K562 (cell line): ENCODE data around the gene DHRS12.

Experiments used
- CAMTA2 ChIP-seq: fragments of 250-450 bp; sonication (Bioruptor Pico); conservative IDR thresholded peaks from 2 replicates; pipeline ENCODE4 v1.5.1; 2022
- ELF1 ChIP-seq: fragments of 200-800 bp; sonication (Bioruptor generic); IDR thresholded peaks from 2 replicates; pipeline ENCODE4 v1.6.1; 2016; ENCODE audit warnings: missing genetic modification characterization, missing compliant biosample characterization
- FOXM1 ChIP-seq, 2 experiments: fragments of 450-650 bp in 1 of 2; sonication (generic) in 1 of 2; formaldehyde crosslinking in 1 of 2; IDR thresholded peaks; 2 replicates each; pipeline versions ENCODE4 v1.6.1 to v1.9.0; 2017 to 2022; ENCODE audit warnings: low read depth in 2 of 2, mild to moderate bottlenecking in 2 of 2, missing genetic modification reagents in 1 of 2, moderate library complexity in 1 of 2
- IFI16 ChIP-seq: fragments of 250-450 bp; sonication (Bioruptor Pico); IDR thresholded peaks from 2 replicates; pipeline ENCODE4 v2.1.2; 2022; ENCODE audit warnings: mild to moderate bottlenecking, inconsistent platforms
- KLF16 ChIP-seq: IDR thresholded peaks from 2 replicates; pipeline ENCODE4 v1.6.1; 2016; ENCODE audit warnings: antibody characterized with exemption
- RAD21 ChIP-seq, 2 experiments: fragments of 250-450 bp in 1 of 2; fragments of 450-650 bp in 1 of 2; sonication (Bioruptor Pico) in 1 of 2; formaldehyde crosslinking in 1 of 2; IDR thresholded peaks in 1 of 2; conservative IDR thresholded peaks in 1 of 2; 2 replicates each; pipeline versions ENCODE4 v1.4.0 to v1.8.0; 2020 to 2022; ENCODE audit warnings: mild to moderate bottlenecking in 2 of 2, moderate library complexity in 1 of 2
- REST ChIP-seq, 2 experiments: fragments of 450-650 bp; formaldehyde crosslinking in 1 of 2; IDR thresholded peaks; 2 replicates each; pipeline versions ENCODE4 v1.4.0 to v1.6.1; 2014 to 2020; ENCODE audit warnings: mild to moderate bottlenecking in 2 of 2, borderline replicate concordance in 1 of 2, low read depth in 1 of 2
- TARDBP ChIP-seq: fragments of 450-650 bp; IDR thresholded peaks from 2 replicates; pipeline ENCODE4 v1.6.1; 2016
- ZNF318 ChIP-seq, 2 experiments: fragments of 450-650 bp; IDR thresholded peaks; 2 replicates each; pipeline ENCODE4 v1.6.1; 2016; ENCODE audit warnings: mild to moderate bottlenecking in 2 of 2, borderline replicate concordance in 1 of 2, low read depth in 1 of 2, moderate library complexity in 1 of 2
- ZNF512 ChIP-seq: IDR thresholded peaks from 2 replicates; pipeline ENCODE4 v1.6.1; 2016; ENCODE audit warnings: missing genetic modification characterization, missing compliant biosample characterization
- ZNF764 ChIP-seq: fragments of 250-450 bp; sonication (Bioruptor Pico); IDR thresholded peaks from 2 replicates; pipeline ENCODE4 v1.4.0; 2020; ENCODE audit warnings: low read depth, mild to moderate bottlenecking, moderate library complexity

- TF ChIP-seq ELF1 (no peak), RAD21 (CRISPR knock-in tag; conservative IDR thresholded peaks at IDR 0.05 in 1 of 2, IDR thresholded peaks at IDR 0.05 in 1 of 2) (no peak), ZNF764 (no peak), KLF16 (no peak), IFI16 (CRISPR knock-in tag) (no peak), ZNF512 (no peak), REST (IDR thresholded peaks at IDR 0.05; ENCODE audit: borderline replicate concordance) (no peak), REST (CRISPR knock-in tag; IDR thresholded peaks at IDR 0.05; ENCODE audit: low read depth) (no peak), TARDBP (no peak), ZNF318 (IDR thresholded peaks at IDR 0.05; ENCODE audit: borderline replicate concordance in 1 of 2, low read depth in 1 of 2) (no peak), CAMTA2 (no peak), FOXM1 (IDR thresholded peaks at IDR 0.05; ENCODE audit: low read depth) (no peak), FOXM1 (CRISPR knock-in tag; IDR thresholded peaks at IDR 0.05; ENCODE audit: low read depth) (no peak)
Measured at GRCh38 chr13:51821606-51822005, 17.6 kb upstream of the DHRS12 start.
